ENCODE results near the gene TNKS1BP1.
"Not testable (repeated sequence)": the region's sequence is repeated elsewhere in the genome, so short reads cannot be mapped to it uniquely, and the experiment has no call there.

Gene TNKS1BP1

DNA sequence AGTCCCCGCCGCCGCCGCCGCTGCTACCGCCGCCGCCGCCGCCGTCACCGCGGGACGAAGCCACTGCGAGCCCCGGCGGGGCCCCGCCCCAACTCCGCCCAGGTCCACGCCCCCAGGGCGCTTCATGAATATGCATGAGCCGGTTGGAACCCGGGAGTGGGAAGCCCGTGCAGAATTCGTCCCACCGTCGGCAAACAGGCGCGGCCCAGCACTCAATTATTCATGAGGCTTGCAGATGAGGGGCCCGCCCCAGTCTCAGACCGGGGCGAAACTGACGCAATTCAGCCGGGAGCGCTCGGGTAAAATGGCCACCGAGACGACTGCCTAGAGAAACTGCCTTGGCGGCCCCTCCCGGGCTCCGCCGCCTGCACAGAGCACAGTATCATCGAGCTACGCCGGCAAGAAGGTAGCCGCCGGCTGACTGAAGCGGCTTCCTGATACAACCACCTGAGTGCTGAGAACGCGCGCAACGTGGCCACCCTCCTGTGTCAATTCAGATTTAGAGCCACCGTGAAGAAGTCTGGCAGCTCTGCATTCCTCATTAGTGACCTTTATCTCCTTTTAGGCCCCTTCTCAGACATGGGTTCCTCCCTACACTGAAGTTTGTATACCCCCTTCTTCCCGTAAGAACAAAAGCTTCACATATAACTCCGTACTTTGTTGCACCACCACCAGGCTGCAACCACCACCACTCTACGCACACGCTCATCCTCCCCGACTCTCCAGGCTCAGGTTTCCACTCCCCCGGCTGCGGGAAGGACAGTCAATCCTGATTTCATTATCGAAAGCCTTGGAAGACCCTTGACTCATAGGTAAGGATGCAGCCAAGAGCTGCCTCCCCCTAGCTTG is at the start of gene TNKS1BP1:
TSS of gene TNKS1BP1 (minus strand) at position 67 of the 849 bp plus-strand sequence. CDS start 3,067 bp downstream, outside the sequence.
- peak; percentile 97 for DNase-seq

GRCh38 chr11:57373146-57373545 is 48.4 kb upstream of the TNKS1BP1 start:
- DNase-seq: no peak

DNA sequence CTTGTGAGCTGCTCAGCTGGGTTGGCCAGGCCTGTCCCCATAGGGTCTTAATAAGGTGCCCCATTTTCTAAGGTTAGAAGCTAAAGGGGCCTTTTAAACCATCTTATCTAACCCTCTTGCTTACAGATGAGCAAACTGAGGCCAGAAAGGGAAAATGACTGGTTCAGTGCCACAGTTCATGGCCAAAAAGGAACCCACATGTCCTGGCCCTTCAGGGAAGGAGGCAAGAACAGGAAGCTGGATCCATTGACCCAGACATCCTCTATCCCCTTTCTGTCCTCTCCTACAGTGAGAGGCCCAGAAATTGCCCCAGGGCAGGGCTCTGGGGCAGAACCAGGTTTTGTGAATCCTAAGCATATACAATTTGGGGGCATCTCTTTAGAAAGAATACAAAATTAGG is 46.2 kb upstream of the TNKS1BP1 start:
- DNase-seq: no peak

DNA sequence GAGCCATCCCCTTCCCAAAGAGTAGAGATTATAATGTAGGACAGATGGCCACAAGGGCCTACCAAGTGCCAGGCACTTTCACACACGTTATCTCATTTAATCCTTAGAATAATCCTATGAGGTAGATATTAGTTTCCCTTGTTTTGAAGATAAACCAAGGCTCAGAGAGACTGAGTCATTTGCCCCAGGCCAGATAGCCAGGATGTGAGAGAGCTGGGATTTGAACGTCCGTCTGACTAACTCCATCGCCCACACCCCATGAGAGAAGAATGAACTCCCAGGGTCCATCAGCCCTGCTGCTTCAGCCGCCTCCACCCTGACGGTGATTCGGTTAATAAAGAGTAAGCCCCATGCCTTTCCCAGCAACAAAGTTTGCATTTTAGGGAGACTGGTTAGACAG is 45.5 kb upstream of the TNKS1BP1 start:
- no peak for DNase-seq

DNA sequence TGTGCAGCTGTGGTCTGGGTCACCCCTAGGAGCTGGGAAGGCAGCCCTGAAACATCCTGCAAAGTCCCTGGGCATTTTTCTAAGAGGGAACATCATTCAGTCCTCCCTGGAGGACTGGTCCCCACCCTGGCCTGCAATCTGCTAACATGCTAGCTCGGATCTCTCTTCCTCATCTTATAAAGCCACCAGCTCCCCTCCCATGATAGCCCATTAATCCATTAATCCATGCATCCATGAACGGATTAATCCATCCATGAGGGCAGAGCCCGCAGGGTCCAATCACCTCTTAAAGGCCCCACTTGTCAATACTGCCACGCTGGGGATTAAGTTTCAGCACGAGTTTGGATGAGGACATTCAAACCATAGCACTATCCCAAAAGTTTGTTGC is 44.1 kb upstream of the TNKS1BP1 start:
- DNase-seq: no peak

GRCh38 chr11:57368106-57368844 is 43.5 kb upstream of the TNKS1BP1 start:
- no peak for DNase-seq

DNA sequence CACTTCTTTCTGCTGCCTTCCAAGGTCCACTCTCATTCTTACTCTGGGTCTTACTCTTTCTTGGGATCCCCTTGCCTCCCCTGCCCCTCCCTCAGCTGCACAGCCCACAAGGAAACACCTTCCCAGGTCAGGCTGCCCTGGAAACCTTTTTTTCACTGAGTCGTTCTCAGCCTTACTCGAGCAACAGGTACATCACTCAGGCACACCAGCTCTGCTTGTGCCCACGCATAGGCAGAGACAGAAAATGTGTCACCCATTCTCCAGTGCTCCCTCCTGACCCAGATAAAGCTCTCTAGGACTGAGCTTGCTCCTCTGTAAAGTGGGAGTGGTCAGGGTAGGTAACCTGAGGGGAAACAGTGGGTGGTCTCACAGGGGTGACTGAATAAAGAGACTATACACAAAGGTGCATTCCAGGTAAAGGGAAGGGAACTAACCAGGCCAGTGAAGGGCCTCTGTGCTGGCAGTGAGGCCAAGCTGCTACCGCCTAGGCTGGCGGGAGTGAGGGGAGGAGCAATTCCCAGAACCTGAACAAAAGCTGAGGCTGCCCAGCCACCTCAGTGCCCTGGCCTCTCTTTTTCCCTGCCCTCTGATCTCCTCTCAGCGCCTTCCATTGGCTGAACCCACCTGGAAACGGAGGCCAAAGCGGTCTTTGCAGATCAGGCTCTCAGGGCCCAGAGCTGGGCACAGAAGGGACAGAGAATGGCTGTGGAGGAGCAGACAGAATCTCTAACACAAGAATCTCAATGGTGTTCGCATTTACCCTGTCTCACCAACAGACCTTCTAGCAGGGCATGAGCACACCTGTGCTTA is 40.3 kb upstream of the TNKS1BP1 start:
- no peak for DNase-seq

GRCh38 chr11:57363131-57364080 is 38.7 kb upstream of the TNKS1BP1 start:
- DNase-seq: no peak

DNA sequence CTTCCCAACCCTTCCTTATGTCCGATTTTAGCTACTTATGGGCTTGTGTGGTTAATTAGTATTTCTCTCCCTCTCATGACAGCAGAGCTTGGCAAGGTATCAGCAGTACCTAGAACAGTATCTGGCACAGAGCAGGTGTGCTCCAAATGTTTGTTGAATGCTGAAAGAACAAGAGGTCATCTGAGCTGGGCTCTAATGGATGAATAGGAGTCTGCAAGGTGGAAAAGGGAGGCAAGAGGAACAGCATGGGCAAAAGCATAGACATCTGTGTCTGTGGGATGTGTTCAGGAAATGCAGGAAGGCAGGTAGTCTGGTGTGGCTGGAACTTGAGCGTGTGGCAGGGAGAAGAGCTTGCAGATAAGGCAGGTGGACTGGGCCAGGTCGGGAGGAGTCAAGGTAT is 37.2 kb upstream of the TNKS1BP1 start:
- DNase-seq: no peak

- not testable (repeated sequence) for DNase-seq
These were observed 36.7 kb upstream of the TNKS1BP1 start for GRCh38 chr11:57361420-57361819.

DNA sequence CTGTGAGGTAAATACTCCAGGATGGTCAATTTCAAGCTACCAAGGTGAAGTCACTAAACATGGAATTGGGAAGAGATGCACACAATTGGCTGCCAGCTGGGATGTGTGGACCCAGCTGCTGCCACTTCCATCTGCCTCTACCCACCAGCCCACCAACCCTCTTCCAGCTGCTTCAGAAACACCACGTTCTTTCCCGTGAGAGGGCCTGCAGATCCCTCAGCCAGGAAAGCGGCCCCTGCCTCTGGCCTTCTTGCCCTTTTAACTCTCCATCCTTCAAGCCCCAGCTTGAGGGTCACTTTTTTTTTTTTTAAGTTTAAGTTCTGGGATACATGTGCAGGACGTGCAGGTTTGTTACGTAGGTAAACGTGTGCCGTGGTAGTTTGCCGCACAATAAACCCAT is 36.2 kb upstream of the TNKS1BP1 start:
- no peak for DNase-seq

DNA sequence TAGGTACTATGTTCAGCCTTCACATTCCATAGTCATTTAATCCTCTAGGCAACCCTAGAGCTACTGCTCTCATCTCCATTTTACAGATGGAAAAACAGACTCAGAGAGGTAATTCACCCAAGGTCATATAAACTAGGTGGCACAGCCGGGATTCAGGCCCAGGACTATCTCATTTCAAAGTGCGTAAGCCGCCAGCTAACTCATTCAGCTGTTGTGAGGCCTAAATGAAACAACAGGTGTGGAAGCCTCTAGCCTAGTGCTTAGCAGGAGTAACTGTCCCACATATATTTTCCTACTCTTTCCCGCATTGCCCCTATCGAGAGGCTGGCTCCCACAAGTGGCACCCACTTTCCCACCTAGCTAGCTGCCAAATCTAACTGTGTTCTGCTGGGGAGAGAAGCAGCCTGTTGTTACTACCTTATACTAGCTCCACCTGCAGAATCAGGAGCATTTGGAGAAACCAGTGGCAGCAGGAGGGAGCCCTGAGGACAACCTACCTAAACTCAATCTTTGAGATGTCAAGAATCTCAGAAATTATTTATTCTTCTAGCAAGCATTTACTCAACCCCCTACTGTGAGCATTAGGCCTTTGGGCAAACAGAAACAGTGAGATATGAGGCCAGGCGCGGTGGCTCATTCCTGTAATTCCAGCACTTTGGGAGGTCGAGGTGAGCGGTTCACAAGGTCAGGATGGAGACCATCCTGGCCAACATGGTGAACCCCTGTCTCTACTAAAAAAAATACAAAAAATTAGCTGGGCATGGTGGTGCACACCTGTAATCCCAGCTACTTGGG is 35.3 kb upstream of the TNKS1BP1 start:
- DNase-seq: no peak

DNA sequence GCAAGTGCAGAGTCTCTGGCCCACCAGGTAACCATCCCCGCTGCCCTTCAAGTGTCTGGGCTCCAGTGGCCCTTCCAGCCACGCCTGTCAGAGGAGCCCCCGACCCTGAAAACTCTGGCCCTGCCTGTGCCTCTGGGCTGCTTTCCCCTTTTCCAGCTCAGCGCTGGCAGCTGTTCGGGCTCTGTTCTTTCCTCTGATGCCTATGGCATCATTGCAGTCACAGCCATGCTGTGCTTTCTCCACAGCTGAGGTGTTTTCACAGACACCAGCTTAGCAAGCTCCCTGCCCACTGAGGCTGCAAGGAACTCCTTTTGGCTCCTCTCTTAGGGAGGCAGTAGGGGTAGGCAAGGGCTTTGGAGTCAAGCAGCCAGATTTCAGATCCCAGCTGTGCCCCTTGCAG is 34.6 kb upstream of the TNKS1BP1 start:
- no peak for DNase-seq

GRCh38 chr11:57358991-57359390 is 34.2 kb upstream of the TNKS1BP1 start:
- DNase-seq: no peak

DNA sequence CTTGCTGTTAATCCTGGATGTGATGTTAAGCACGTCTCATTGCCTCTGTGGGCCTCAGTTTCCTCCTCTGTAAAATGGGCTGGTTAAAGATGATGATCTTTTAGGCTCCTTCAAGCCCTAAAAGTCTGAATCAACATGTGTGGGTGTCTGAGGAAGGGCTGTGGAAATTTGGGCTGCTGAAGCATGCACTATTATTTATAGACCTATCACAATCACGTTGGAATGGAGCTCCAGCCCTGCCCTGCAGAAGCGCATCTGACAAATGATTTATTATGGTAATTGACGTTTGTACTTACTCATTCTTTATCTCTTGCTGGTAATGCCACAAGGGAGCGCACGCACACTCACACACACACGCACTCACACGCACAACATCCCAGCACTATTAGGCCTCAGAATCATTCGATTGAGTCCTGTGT is 33.8 kb upstream of the TNKS1BP1 start:
- peak; percentile 29 for DNase-seq

DNA sequence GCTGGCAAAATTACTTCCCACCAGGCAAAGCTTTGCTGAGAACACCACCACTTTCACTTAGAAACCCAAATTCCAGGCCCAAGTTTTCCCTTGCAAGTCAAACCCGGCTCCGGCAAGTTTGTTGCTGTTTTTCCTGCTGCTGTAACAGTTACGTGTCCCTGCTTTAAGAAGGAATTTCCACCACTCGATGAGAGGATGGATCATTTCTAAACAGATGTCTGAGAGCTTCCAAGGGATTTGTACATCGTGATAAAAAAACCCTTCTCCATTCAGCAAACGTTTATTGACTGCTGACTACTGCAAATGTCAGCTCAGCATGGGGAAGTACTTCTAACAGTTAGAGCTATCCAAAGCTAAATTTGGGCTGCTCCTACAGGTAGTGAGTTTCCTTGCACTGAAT is 33.1 kb upstream of the TNKS1BP1 start:
- no peak for DNase-seq

- no peak for DNase-seq
These were observed 32.6 kb upstream of the TNKS1BP1 start for GRCh38 chr11:57357310-57357709.

- DNase-seq: no peak
These were observed 31.5 kb upstream of the TNKS1BP1 start for GRCh38 chr11:57356268-57356667.

DNA sequence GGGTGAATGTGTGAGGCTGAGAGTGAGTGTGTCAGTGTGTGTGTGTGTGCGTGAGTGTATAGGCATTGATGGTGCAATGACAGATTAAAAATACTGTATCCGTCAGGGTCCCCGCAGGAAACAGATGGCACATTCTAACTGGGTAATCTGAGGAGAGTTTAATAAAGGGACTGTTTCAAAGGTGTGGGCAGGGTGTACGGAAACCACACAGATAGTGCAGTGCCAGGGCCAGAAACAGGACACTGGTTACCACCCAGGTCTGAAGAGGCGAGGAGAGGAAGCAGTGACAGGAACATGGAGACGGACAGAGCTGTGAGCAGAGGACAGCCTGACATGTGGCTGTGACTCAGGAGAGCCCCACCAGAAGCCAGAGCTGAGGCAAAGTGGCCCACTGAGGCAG is 29.9 kb upstream of the TNKS1BP1 start:
- DNase-seq: no peak

- no peak for DNase-seq
These were observed 29.1 kb upstream of the TNKS1BP1 start for GRCh38 chr11:57353852-57354251.

DNA sequence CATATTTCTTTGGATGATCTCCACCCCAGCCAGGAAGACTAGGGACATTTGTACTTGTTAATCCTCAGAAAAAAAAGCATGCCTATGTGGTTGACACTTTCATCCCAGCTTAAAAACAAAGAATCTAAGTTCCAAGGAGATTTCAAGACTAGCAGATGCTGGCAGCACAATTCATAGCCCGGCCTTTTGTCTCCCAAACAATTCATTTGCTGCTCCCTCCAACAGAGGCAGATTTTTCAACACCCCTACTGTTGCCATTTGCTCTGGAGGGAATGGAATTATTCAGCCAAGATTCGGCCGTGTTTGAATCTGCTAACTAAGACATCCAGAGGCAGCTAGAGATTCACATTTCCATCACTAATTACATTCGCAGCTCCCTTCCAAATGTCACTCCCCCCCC is 28.7 kb upstream of the TNKS1BP1 start:
- DNase-seq: no peak

All from NCI-H2227 treated with DMSO at 0.1 percent for 48 hours (cell line).